Measurements from ENCODE around the gene IL19. TPM values are rescaled to one million over a fixed set of nuclear protein-coding genes. Genes with fewer than 3 reads are reported as not detected.

The IL19 gene
- not detected for total RNA-seq

GRCh38 chr1:206770531-206771337 lies at the start of gene IL19:
Gene IL19, plus strand, starts transcription at chr1:206770773. Its CDS starts 65,890 bp downstream, at chr1:206836663.
- Histone ChIP-seq H3K36me3 (no peaks in the 10 kb centered on the region), H3K4me1 (no peaks in the 10 kb centered on the region), H3K4me3 (peak within 1 kb of the TSS; percentile 5 to 32 (median 16)), H3K27ac (replicated peaks in 1 of 4) (peak within 1 kb of the TSS in 3 of 4 donors; percentile 31 to 41 (median 40)), H3K9me3 (no peaks in the 10 kb centered on the region), H3K27me3 (peaks cover 0 to 14% (median 0%) of the 10 kb centered on the region in 4 donors)
- no peak for DNase-seq (ENCODE audit: extremely low spot score)
- no peak for TF ChIP-seq POLR2A (IDR thresholded peaks at IDR 0.05; ENCODE audit: low read depth)
- TF ChIP-seq POLR2AphosphoS5 (IDR thresholded peaks at IDR 0.05): peak in 1 of 2 donors; percentile 63
- WGBS: 70% methylated on average over 8 of the region's 9 CpGs
- intact Hi-C loops (cut with DNase I): no loop called here

DNA sequence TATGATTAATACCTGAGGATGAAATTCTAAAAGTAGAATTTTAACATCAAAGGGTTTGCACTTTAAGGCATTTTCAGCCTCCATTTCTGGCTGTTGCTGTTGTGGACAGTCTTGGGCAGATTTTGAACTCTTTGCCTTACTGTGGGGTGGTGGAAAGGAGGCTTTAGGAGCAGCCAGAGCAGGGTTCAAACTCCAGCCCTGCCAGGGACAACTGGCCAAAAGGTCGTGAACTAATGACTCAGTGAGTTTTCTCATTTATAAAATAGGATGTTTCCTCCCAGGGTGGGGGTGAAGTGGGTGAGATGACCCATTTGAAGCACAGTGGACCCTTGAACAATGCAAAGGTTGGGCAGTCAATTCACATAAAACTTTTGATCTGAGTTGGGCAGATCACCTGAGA lies 49.1 kb upstream of the IL19 start:
- no peaks in the 10 kb centered on the region for H3K36me3 ChIP-seq
- no peaks in the 10 kb centered on the region for H3K9me3 ChIP-seq
- peaks cover 72 to 91% (median 80%) of the 10 kb centered on the region in 4 donors for H3K4me1 ChIP-seq
- H3K27me3 ChIP-seq: no peaks in the 10 kb centered on the region
- no peak overlapping the region for H3K27ac ChIP-seq (replicated peaks in 1 of 4)
- intact Hi-C loops (cut with DNase I): no loop called here
- no peak for DNase-seq (ENCODE audit: extremely low spot score)
- no peak for TF ChIP-seq EP300 (IDR thresholded peaks at IDR 0.05)
- no peak for TF ChIP-seq POLR2AphosphoS5 (IDR thresholded peaks at IDR 0.05)
- TF ChIP-seq, protein P1, sequence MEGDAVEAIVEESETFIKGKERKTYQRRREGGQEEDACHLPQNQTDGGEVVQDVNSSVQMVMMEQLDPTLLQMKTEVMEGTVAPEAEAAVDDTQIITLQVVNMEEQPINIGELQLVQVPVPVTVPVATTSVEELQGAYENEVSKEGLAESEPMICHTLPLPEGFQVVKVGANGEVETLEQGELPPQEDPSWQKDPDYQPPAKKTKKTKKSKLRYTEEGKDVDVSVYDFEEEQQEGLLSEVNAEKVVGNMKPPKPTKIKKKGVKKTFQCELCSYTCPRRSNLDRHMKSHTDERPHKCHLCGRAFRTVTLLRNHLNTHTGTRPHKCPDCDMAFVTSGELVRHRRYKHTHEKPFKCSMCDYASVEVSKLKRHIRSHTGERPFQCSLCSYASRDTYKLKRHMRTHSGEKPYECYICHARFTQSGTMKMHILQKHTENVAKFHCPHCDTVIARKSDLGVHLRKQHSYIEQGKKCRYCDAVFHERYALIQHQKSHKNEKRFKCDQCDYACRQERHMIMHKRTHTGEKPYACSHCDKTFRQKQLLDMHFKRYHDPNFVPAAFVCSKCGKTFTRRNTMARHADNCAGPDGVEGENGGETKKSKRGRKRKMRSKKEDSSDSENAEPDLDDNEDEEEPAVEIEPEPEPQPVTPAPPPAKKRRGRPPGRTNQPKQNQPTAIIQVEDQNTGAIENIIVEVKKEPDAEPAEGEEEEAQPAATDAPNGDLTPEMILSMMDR (IDR thresholded peaks at IDR 0.05): no peak
- no peak for TF ChIP-seq POLR2A (IDR thresholded peaks at IDR 0.05; ENCODE audit: low read depth)
- WGBS: 89% methylated on average over 1 of the region's 1 CpG
- no peak overlapping the region for H3K4me3 ChIP-seq

GRCh38 chr1:206722751-206723461 lies 47.7 kb upstream of the IL19 start:
- no peaks in the 10 kb centered on the region for H3K9me3 ChIP-seq
- no peak for DNase-seq (ENCODE audit: extremely low spot score)
- WGBS: 60% methylated on average over 14 of the region's 17 CpGs
- H3K27ac ChIP-seq (replicated peaks in 1 of 4): peak overlapping the region in 3 of 4 donors; percentile 67 to 73 (median 70)
- TF ChIP-seq POLR2A (IDR thresholded peaks at IDR 0.05; ENCODE audit: low read depth): no peak
- TF ChIP-seq EP300 (IDR thresholded peaks at IDR 0.05): no peak
- TF ChIP-seq, protein P1 (IDR thresholded peaks at IDR 0.05): no peak
- TF ChIP-seq POLR2AphosphoS5 (IDR thresholded peaks at IDR 0.05): no peak
- H3K27me3 ChIP-seq: no peaks in the 10 kb centered on the region
- H3K4me3 ChIP-seq: no peak overlapping the region
- peaks cover 74 to 92% (median 80%) of the 10 kb centered on the region in 4 donors for H3K4me1 ChIP-seq
- intact Hi-C loops (cut with DNase I): no loop called here
- H3K36me3 ChIP-seq: no peaks in the 10 kb centered on the region

DNA sequence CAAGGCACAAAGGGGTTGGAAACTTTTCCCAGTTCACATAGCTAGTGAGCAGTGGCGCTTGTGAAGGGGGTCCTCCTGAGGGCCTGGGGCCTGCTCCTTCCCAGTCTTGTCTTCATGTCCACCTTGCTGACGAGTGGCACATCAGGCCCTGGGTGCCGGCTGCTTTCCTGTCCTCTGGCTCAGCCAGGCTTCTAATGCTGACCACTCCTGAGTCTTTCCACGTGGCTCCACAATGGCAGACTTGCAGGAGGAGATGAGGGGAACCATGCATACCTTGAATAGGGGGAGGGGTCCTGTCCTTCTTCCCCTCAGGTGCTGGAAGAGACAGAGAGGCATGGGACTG lies 47.1 kb upstream of the IL19 start:
- 80% methylated on average over 4 of the region's 4 CpGs for WGBS
- Histone ChIP-seq H3K4me1 (peaks cover 76 to 92% (median 85%) of the 10 kb centered on the region in 4 donors), H3K27me3 (no peaks in the 10 kb centered on the region), H3K4me3 (no peak overlapping the region), H3K36me3 (peaks cover 0 to under 1% (median 0%) of the 10 kb centered on the region in 4 donors), H3K9me3 (no peaks in the 10 kb centered on the region), H3K27ac (replicated peaks in 1 of 4) (peak overlapping the region; percentile 58 to 73 (median 68))
- TF ChIP-seq, protein P1 (IDR thresholded peaks at IDR 0.05): no peak
- TF ChIP-seq EP300 (IDR thresholded peaks at IDR 0.05) (no peak), POLR2A (IDR thresholded peaks at IDR 0.05; ENCODE audit: low read depth) (no peak), POLR2AphosphoS5 (IDR thresholded peaks at IDR 0.05) (no peak)
- DNase-seq (ENCODE audit: extremely low spot score): no peak
- intact Hi-C loops (cut with DNase I): no loop called here

All from esophagus muscularis mucosa (tissue), 4 donors.